Measurements from ENCODE around the gene DGKQ. TPM values are rescaled to one million over a fixed set of nuclear protein-coding genes. Genes with fewer than 3 reads are reported as not detected.
"Not testable (repeated sequence)": the region's sequence is repeated elsewhere in the genome, so short reads cannot be mapped to it uniquely, and the experiment has no call there.

The DGKQ gene
- total and polyA plus RNA-seq, 9 of the 15 experiments (the other 6 are each of a cell fraction or from before 2014, with no cell fraction given): 0.17 to 22.0 (median 5.6) TPM

- H4K20me1 ChIP-seq (replicated peaks; ENCODE audit: control insufficient read depth, insufficient read depth, low read length); DNase-seq (ENCODE audit: extremely low read depth in 1 of 4, low spot score in 3 of 4); H3K36me3 ChIP-seq (ENCODE audit: control insufficient read depth, insufficient read depth, low read length); H3K9me3 ChIP-seq (replicated peaks; ENCODE audit: control insufficient read depth, insufficient read depth, low read depth, low read length); in situ Hi-C loops (cut with MboI); POLR2A ChIA-PET; ATAC-seq; H3K27ac ChIP-seq (ENCODE audit: extremely low read depth, low read depth, low read length); H3K4me2 ChIP-seq (ENCODE audit: insufficient read depth, low read length); CTCF ChIA-PET (ENCODE audit: low intra/inter-chr PET ratio); H3K9ac ChIP-seq (ENCODE audit: insufficient read depth in 1 of 2, low read depth in 2 of 2, low read length in 2 of 2); BruUV-seq (replicated peaks); H3K27me3 ChIP-seq (ENCODE audit: control insufficient read depth in 2 of 2, insufficient read depth in 2 of 2, low read length in 2 of 2); H2AFZ ChIP-seq (ENCODE audit: low read depth, low read length); H3K4me3 ChIP-seq; H3K9me1 ChIP-seq (ENCODE audit: control insufficient read depth, insufficient read depth, low read length); FAIRE-seq: not testable (repeated sequence)
- WGBS (ENCODE audit: insufficient coverage, low coverage, missing lambda C conversion rate): 82% methylated on average over 10 of the region's 21 CpGs
- intact Hi-C loops (cut with micrococcal nuclease): loop anchor here (10.0 kb wide), 1 partner anchor 45 kb away; no protein-coding TSS in a partner anchor
- Histone ChIP-seq H3K4me1 (replicated peaks in 1 of 2; ENCODE audit: control insufficient read depth in 2 of 2, insufficient read depth in 2 of 2, low read length in 2 of 2) (peaks cover 20 to 59% of the 10 kb centered on the region in 2 experiments), H3K79me2 (ENCODE audit: control insufficient read depth, insufficient read depth, low read length) (peaks cover 13% of the 10 kb centered on the region; the same call in 2 of the 3 replicates)
- TF ChIP-seq POLR2G (IDR thresholded peaks at IDR 0.05; ENCODE audit: low read depth, low read length): peak; percentile 51; the same call in 1 of the 2 replicates
Observed at GRCh38 chr4:999240-999863, 26.0 kb upstream of the DGKQ start.

GRCh38 chr4:998096-998691 lies 24.8 kb upstream of the DGKQ start:
- no peaks in the 10 kb centered on the region for H3K9me1 ChIP-seq (ENCODE audit: control insufficient read depth, insufficient read depth, low read length)
- H3K4me2 ChIP-seq (ENCODE audit: insufficient read depth, low read length): peak overlapping the region; percentile 58; the same call in 1 of the 2 replicates
- H3K4me3 ChIP-seq: no peak overlapping the region
- H3K79me2 ChIP-seq (ENCODE audit: control insufficient read depth, insufficient read depth, low read length): peaks cover 18% of the 10 kb centered on the region; the same call in 2 of the 3 replicates
- ChIA-PET POLR2A (interaction anchor here (0.6 kb wide), 2 partner anchors 272 to 503 kb away, joined by 3 to 4 read pairs; no protein-coding TSS in a partner anchor), CTCF (ENCODE audit: low intra/inter-chr PET ratio) (no interaction called here)
- no peak overlapping the region for H2AFZ ChIP-seq (ENCODE audit: low read depth, low read length)
- WGBS (ENCODE audit: insufficient coverage, low coverage, missing lambda C conversion rate): 58% methylated on average over 9 of the region's 12 CpGs
- H3K4me1 ChIP-seq (replicated peaks in 1 of 2; ENCODE audit: control insufficient read depth in 2 of 2, insufficient read depth in 2 of 2, low read length in 2 of 2): peaks cover 30 to 69% of the 10 kb centered on the region in 2 experiments
- H3K9ac ChIP-seq (ENCODE audit: insufficient read depth in 1 of 2, low read depth in 2 of 2, low read length in 2 of 2): peak overlapping the region; percentile 78 to 94; a peak in 2 of 4 replicates
- no peak overlapping the region for H3K27ac ChIP-seq (ENCODE audit: extremely low read depth, low read depth, low read length)
- in situ Hi-C loops (cut with MboI): no loop called here
- no TSS peak for BruUV-seq (replicated peaks)
- TF ChIP-seq ZC3H4 (CRISPR knock-in tag; IDR thresholded peaks at IDR 0.05; ENCODE audit: borderline replicate concordance): 0 out of 2 replicates have a peak, but pooled peaks have one; percentile 20
- no peak for TF ChIP-seq HMBOX1 (IDR thresholded peaks at IDR 0.05)
- TF ChIP-seq ARID4B (CRISPR knock-in tag; IDR thresholded peaks at IDR 0.05): peak; percentile 7; the same call in 1 of the 2 replicates
- DNase-seq (ENCODE audit: extremely low read depth in 1 of 4, low spot score in 3 of 4) (peak in 1 of 4 experiments; percentile 31), FAIRE-seq (no peak), ATAC-seq (no peak)
- intact Hi-C loops (cut with micrococcal nuclease): loop anchor here (10.0 kb wide), 1 partner anchor 47 kb away; no protein-coding TSS in a partner anchor
- H3K36me3 ChIP-seq (ENCODE audit: control insufficient read depth, insufficient read depth, low read length): no peaks in the 10 kb centered on the region
- no peaks in the 10 kb centered on the region for H3K27me3 ChIP-seq (ENCODE audit: control insufficient read depth in 2 of 2, insufficient read depth in 2 of 2, low read length in 2 of 2)
- no peaks in the 10 kb centered on the region for H4K20me1 ChIP-seq (replicated peaks; ENCODE audit: control insufficient read depth, insufficient read depth, low read length)
- H3K9me3 ChIP-seq (replicated peaks; ENCODE audit: control insufficient read depth, insufficient read depth, low read depth, low read length): no peaks in the 10 kb centered on the region
